Gastrocnemius medialis (tissue), 4 donors: ENCODE measurements around the gene OR5B12. TPM values are rescaled to one million over a fixed set of nuclear protein-coding genes. Genes with fewer than 3 reads are reported as not detected.

Experiments used
- ATAC-seq, 2 donors: fragments of 150-250 bp; one replicate each; pipeline ENCODE4 v1.9.1; 2016
- DNase-seq, 2 donors: peaks; one replicate each; pipeline ENCODE4 v3.0.0-alpha.2; 2019
- H3K27ac ChIP-seq, 4 donors: fragments of 200-600 bp; sonication (generic); 1 replicate in 1 of 4; 2 replicates in 3 of 4; pipeline ENCODE4 v1.5.1; 2016 to 2018; ENCODE audit warnings: mild to moderate bottlenecking in 2 of 4, moderate library complexity in 1 of 4
- H3K27me3 ChIP-seq, 3 donors: fragments of 200-600 bp; sonication (generic) in 2 of 3; 1 replicate in 1 of 3; 2 replicates in 2 of 3; pipeline versions ENCODE4 v1.5.1 to v1.6.0; 2016 to 2019; ENCODE audit warnings: mild to moderate bottlenecking in 1 of 3, moderate library complexity in 1 of 3
- H3K36me3 ChIP-seq, 2 donors: fragments of 200-600 bp; sonication (generic) in 1 of 2; one replicate each; pipeline ENCODE4 v1.5.1; 2017 to 2018
- H3K4me1 ChIP-seq, 2 donors: fragments of 200-600 bp; sonication (generic) in 1 of 2; one replicate each; pipeline ENCODE4 v1.5.1; 2016 to 2017; ENCODE audit warnings: mild to moderate bottlenecking in 2 of 2
- H3K4me3 ChIP-seq, 4 donors: fragments of 200-600 bp; sonication (generic) in 3 of 4; 1 replicate in 1 of 4; 2 replicates in 3 of 4; pipeline ENCODE4 v1.5.1; 2016 to 2019; ENCODE audit warnings: mild to moderate bottlenecking in 2 of 4
- H3K9me3 ChIP-seq, 3 donors: fragments of 200-600 bp; sonication (generic) in 2 of 3; 1 replicate in 1 of 3; 2 replicates in 2 of 3; pipeline ENCODE4 v1.5.1; 2016 to 2019
- POLR2A ChIP-seq, 2 donors: fragments of 450-650 bp; IDR thresholded peaks; one replicate each; pipeline ENCODE4 v1.6.1; 2017; ENCODE audit warnings: antibody characterized with exemption in 2 of 2, mild to moderate bottlenecking in 2 of 2, moderate library complexity in 2 of 2
- in situ Hi-C, 4 donors: fragments of 200-750 bp; cut with MboI; loops; one replicate each; pipeline versions ENCODE4 v1.15.0 to v1.8.0; 2017; ENCODE audit warnings: low sequenced_read_pairs in 4 of 4
- intact Hi-C: fragments of 100-400 bp; cut with DNase I; formaldehyde crosslinking; loops from one replicate; pipeline ENCODE4 v1.15.1; 2023; ENCODE audit warnings: low total_unique reads
- total RNA-seq, 4 donors: library from RNA; depleted of rRNA; stranded (reverse); fragments of >200 nt; gene quantifications; one replicate each; pipeline versions ENCODE4 v1.1.0 to v1.2.3, GENCODE V29; 2016
- TF ChIP-seq, protein P1 (sequence below), 5 experiments: fragments of 450-650 bp in 3 of 5; fragments of 200-600 bp in 2 of 5; sonication (generic) in 2 of 5; IDR thresholded peaks in 4 of 5; conservative IDR thresholded peaks in 1 of 5; 1 replicate in 4 of 5; 2 replicates in 1 of 5; pipeline ENCODE4 v1.5.1; 2016 to 2019; ENCODE audit warnings: antibody characterized with exemption in 5 of 5, mild to moderate bottlenecking in 3 of 5, moderate library complexity in 3 of 5

OR5B12 gene
- total RNA-seq, 4 donors from 2014 or later = not detected

GRCh38 chr11:58466293-58466692, 24.3 kb upstream of the OR5B12 start:
- intact Hi-C loops (no loop called here), in situ Hi-C loops (no loop called here)
- Histone ChIP-seq H3K4me1 (no peaks in the 10 kb centered on the region), H3K4me3 (no peak overlapping the region), H3K9me3 (peaks cover 0 to 4% (median 0%) of the 10 kb centered on the region in 3 donors), H3K36me3 (no peaks in the 10 kb centered on the region), H3K27ac (no peak overlapping the region), H3K27me3 (no peaks in the 10 kb centered on the region)
- ATAC-seq = no peak
- DNase-seq = no peak
- no peak for TF ChIP-seq POLR2A (IDR thresholded peaks at IDR 0.05)
- TF ChIP-seq, protein P1, sequence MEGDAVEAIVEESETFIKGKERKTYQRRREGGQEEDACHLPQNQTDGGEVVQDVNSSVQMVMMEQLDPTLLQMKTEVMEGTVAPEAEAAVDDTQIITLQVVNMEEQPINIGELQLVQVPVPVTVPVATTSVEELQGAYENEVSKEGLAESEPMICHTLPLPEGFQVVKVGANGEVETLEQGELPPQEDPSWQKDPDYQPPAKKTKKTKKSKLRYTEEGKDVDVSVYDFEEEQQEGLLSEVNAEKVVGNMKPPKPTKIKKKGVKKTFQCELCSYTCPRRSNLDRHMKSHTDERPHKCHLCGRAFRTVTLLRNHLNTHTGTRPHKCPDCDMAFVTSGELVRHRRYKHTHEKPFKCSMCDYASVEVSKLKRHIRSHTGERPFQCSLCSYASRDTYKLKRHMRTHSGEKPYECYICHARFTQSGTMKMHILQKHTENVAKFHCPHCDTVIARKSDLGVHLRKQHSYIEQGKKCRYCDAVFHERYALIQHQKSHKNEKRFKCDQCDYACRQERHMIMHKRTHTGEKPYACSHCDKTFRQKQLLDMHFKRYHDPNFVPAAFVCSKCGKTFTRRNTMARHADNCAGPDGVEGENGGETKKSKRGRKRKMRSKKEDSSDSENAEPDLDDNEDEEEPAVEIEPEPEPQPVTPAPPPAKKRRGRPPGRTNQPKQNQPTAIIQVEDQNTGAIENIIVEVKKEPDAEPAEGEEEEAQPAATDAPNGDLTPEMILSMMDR (IDR thresholded peaks at IDR 0.05 in 4 of 5, conservative IDR thresholded peaks at IDR 0.05 in 1 of 5) = no peak

- Histone ChIP-seq H3K36me3 (no peaks in the 10 kb centered on the region), H3K27me3 (no peaks in the 10 kb centered on the region), H3K27ac (no peak overlapping the region), H3K9me3 (peaks cover 0 to 4% (median 0%) of the 10 kb centered on the region in 3 donors), H3K4me3 (no peak overlapping the region), H3K4me1 (no peaks in the 10 kb centered on the region)
- no peak for DNase-seq
- no peak for TF ChIP-seq POLR2A (IDR thresholded peaks at IDR 0.05)
- TF ChIP-seq, protein P1 (IDR thresholded peaks at IDR 0.05 in 4 of 5, conservative IDR thresholded peaks at IDR 0.05 in 1 of 5) = no peak
- in situ Hi-C loops = no loop called here
- intact Hi-C loops = no loop called here
- ATAC-seq = no peak
Measured at GRCh38 chr11:58465690-58466089, 23.7 kb upstream of the OR5B12 start.

DNA sequence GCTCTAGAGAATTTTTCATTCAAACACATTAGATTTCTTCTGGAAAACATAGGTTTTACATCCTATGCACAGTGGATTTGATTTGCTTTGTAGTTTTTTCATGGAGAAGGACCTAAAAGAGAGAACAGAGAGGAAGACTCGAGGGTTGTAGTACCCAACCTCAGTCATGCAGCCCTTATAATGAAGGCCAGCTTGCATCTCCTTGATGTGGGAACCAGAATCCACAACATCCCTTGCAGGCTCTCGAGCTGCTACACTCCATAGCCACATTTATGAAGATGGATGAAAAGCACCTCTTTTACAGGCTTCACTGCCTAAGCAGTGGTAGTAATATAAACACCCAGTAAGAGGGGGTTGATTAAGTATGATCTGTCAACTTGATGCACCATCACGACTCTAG, 9.5 kb upstream of the OR5B12 start:
- H3K27me3 ChIP-seq = no peaks in the 10 kb centered on the region
- no peak for ATAC-seq
- no peak for TF ChIP-seq POLR2A (IDR thresholded peaks at IDR 0.05)
- TF ChIP-seq, protein P1 (IDR thresholded peaks at IDR 0.05 in 4 of 5, conservative IDR thresholded peaks at IDR 0.05 in 1 of 5) = no peak

DNA sequence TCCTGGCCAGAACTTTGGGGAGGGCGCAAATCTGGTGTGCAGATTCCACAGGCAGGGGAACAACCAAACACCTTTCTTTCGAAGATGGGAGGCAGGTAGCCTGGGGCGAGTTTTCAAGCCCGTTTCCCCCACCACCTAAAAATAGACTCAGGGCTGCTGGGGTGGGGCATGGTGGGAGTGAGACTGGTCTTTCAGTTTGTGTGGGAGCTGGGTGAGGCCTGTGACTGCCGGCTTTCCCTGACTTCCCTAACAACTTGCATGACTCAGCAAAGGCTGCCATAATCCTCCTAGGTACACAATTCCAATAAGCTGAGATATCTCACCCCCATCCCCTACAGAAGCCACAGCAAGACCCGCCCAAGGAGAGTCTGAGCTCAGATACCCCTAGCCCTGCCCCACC, 4.3 kb upstream of the OR5B12 start:
- H3K36me3 ChIP-seq = no peaks in the 10 kb centered on the region
- H3K4me1 ChIP-seq = no peaks in the 10 kb centered on the region
- peaks cover 0 to 4% (median 0%) of the 10 kb centered on the region in 3 donors for H3K9me3 ChIP-seq
- ATAC-seq (no peak), DNase-seq (no peak)
- in situ Hi-C loops = no loop called here
- intact Hi-C loops = no loop called here
- H3K27ac ChIP-seq = no peak overlapping the region
- H3K27me3 ChIP-seq = no peaks in the 10 kb centered on the region
- no peak overlapping the region for H3K4me3 ChIP-seq
- no peak for TF ChIP-seq POLR2A (IDR thresholded peaks at IDR 0.05)
- TF ChIP-seq, protein P1 (IDR thresholded peaks at IDR 0.05 in 4 of 5, conservative IDR thresholded peaks at IDR 0.05 in 1 of 5) = no peak

More for the DNA sequence above, 9.5 kb upstream of the OR5B12 start:
- Histone ChIP-seq H3K4me3 (no peak overlapping the region), H3K27ac (no peak overlapping the region), H3K9me3 (no peaks in the 10 kb centered on the region), H3K4me1 (no peaks in the 10 kb centered on the region), H3K36me3 (no peaks in the 10 kb centered on the region)
- in situ Hi-C loops (no loop called here), intact Hi-C loops (no loop called here)
- DNase-seq = no peak

DNA sequence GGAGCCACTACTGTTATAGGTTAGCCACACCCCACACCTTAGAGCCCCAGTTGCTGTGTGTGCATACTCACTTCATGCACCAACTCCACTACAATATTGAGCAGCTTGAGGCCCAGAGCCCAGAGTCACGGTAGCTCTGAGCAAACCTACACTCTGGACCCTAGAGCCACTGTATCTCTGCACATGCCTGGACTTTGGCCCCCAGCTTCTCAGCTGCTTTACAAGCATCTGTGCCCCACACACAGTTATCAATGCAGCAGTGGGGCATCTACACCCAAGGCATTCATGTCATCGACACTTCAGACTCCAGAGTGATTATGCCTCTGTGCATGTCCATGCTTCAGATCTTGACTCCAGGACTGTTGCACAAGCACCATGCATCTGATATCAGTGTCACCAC, 2.3 kb upstream of the OR5B12 start:
- Histone ChIP-seq H3K4me1 (no peaks in the 10 kb centered on the region), H3K27me3 (no peaks in the 10 kb centered on the region), H3K4me3 (no peak overlapping the region), H3K27ac (no peak overlapping the region), H3K9me3 (peaks cover 0 to 4% (median 0%) of the 10 kb centered on the region in 3 donors), H3K36me3 (no peaks in the 10 kb centered on the region)
- no peak for TF ChIP-seq POLR2A (IDR thresholded peaks at IDR 0.05)
- TF ChIP-seq, protein P1 (IDR thresholded peaks at IDR 0.05 in 4 of 5, conservative IDR thresholded peaks at IDR 0.05 in 1 of 5) = no peak
- ATAC-seq (no peak), DNase-seq (no peak)
- in situ Hi-C loops = no loop called here
- intact Hi-C loops = no loop called here
